H1 (cell line): Measurements from ENCODE around the gene AHDC1. TPM values are rescaled to one million over a fixed set of nuclear protein-coding genes. Genes with fewer than 3 reads are reported as not detected.

Experiments used
- RFX5 ChIP-seq: IDR thresholded peaks from 2 replicates; pipeline ENCODE4 v1.6.1; 2011; ENCODE audit warnings: low read depth, low read length, improper control_type of control experiment, borderline replicate concordance
- RXRA ChIP-seq: IDR thresholded peaks from 2 replicates; pipeline ENCODE4 v1.6.1; 2011; ENCODE audit warnings: low read depth, mild to moderate bottlenecking, low read length, moderate library complexity; ENCODE audit not compliant: insufficient read depth
- polyA plus RNA-seq, 7 experiments: library from polyadenylated mRNA; depleted of rRNA in 3 of 7; stranded (reverse) in 5 of 7; unstranded in 2 of 7; fragments of >200 nt in 5 of 7; fragments of 200-250 nt in 2 of 7; gene quantifications; 1 replicate in 5 of 7; 2 replicates in 1 of 7; 4 replicates in 1 of 7; pipeline versions ENCODE4 v1.2.1 to v1.2.3, GENCODE V29; 2011 to 2013; ENCODE audit warnings: missing spikeins in 2 of 7, mixed read lengths in 2 of 7
- total RNA-seq: library from RNA; stranded (reverse); fragmentation: NEBNext Ultra II Directional; extraction: Animal tissue kit (Norgen Biotek cat#: 25700); gene quantifications from 2 replicates; pipeline ENCODE4 v1.2.1, GENCODE V29; 2021

Gene AHDC1
- total and polyA plus RNA-seq, 2 of the 8 experiments (the other 6 are each of a cell fraction or from before 2014, with no cell fraction given): 4.4 to 35.1 TPM

GRCh38 chr1:27521861-27522431, 82.0 kb downstream of the AHDC1 start (continued):
- TF ChIP-seq RXRA: no peak
- no peak for TF ChIP-seq RFX5
- TF ChIP-seq, all 59 proteins: peak for 0
